ENCODE data around the gene SPINT1.

DNA sequence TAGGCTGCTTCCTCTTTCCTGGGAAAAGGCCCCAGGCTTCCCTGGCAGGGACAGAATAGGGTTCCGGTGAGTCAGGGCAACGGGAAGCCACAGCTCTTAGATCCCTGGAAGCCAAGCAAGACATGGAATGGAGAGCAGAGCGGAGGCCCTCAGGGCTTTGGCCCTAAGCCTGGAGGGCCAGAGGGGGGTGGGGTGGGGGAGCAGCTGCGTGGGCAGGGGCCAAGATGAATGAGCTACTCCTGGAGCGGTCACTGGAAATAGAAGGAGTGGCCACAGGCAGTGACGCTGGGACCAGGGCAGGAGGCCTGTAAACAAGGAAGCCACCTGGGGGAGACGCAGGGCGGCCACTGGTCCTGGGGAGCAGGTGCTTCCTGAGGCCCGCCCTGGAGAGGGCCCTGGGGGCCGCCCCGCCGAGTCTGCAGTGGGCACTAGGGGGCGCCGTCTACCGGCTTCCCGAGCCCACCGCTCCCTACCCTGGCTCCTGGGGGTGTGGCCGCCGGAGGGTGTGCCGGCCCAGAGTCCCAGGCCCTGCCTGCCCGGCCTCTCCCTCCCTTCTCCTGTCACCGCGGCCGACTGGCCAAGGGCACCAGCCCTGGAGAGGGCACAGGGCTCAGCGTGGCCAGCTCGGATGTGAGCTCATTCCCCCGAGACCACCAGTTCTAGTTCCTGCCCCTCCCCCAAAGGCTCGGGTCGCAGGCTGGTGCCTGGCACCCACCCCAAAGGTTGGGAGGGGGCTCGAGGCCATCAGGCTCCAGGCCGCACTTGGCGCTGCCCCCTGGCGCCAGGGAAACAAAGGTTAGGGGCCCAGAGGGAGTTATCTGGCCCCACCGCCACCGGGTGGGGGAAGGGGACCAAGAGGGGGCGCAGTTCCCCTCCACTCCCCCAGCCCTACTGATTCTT lies 62.5 kb downstream of the SPINT1 start:
- no peak for TF ChIP-seq EZH2 (IDR thresholded peaks at IDR 0.05; ENCODE audit: borderline replicate concordance, low read length)
- TF ChIP-seq, protein P1, sequence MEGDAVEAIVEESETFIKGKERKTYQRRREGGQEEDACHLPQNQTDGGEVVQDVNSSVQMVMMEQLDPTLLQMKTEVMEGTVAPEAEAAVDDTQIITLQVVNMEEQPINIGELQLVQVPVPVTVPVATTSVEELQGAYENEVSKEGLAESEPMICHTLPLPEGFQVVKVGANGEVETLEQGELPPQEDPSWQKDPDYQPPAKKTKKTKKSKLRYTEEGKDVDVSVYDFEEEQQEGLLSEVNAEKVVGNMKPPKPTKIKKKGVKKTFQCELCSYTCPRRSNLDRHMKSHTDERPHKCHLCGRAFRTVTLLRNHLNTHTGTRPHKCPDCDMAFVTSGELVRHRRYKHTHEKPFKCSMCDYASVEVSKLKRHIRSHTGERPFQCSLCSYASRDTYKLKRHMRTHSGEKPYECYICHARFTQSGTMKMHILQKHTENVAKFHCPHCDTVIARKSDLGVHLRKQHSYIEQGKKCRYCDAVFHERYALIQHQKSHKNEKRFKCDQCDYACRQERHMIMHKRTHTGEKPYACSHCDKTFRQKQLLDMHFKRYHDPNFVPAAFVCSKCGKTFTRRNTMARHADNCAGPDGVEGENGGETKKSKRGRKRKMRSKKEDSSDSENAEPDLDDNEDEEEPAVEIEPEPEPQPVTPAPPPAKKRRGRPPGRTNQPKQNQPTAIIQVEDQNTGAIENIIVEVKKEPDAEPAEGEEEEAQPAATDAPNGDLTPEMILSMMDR (conservative IDR thresholded peaks at IDR 0.05 in 1 of 2, IDR thresholded peaks at IDR 0.05 in 1 of 2; ENCODE audit: extremely low read depth in 1 of 2, insufficient read depth in 1 of 2, low read depth in 1 of 2, low read length in 2 of 2) = peak; percentile 34 to 68
